ENCODE measurements around the gene IDH3B. TPM values are rescaled to one million over a fixed set of nuclear protein-coding genes. Genes with fewer than 3 reads are reported as not detected.

Gene IDH3B
- total and polyA plus RNA-seq, 2 of the 13 experiments (the other 11 are each of a cell fraction or from before 2014, with no cell fraction given) = 215 to 254 TPM

DNA sequence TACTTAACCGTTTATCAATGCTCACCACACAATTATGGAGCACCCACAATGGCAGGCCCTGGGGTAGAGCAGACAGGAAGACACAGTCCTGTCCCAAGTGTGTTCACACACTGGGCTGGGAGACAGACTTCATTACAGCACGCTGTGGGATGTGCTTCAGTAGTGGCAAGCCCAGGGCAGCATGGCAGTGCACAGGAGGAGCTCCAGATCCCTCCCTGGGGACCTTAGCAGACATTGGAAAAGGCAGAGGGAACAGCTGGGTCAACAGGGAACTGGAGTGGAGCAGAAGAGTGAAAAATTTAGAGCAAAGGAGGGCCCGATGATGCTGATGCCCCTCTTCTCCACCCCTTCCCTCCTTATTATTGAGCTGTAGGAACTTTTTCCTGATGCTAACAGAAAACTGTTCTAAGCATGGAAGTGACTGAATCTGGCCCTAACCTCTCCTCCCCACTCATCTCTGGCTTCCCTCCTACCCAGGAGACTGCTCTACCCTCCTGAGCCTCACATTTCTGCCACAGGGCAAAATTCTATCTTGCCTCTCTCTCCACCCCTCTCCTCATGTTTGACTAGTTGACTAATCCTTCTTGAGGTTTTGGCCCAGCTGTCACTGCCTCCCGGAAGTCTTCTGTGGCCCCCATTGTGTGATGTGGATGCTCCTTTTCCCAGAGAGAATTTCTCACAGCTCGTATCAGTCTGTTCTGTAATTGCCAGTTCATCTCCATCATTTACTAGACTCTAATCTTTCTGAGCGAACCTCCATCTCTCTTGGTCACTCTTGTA lies 52.9 kb downstream of the IDH3B start:
- no peak for ATAC-seq
- Histone ChIP-seq H3K27me3 (ENCODE audit: control insufficient read depth in 1 of 2, insufficient read depth in 2 of 2, low read length in 2 of 2) (peaks cover 3 to 20% of the 10 kb centered on the region in 2 experiments; a peak in 2 of 5 replicates), H3K27ac (ENCODE audit: extremely low read length, insufficient read depth, low read length) (no peak overlapping the region), H3K4me3 (replicated peaks in 1 of 3; ENCODE audit: insufficient read depth in 1 of 3, low read depth in 2 of 3, low read length in 3 of 3) (no peak overlapping the region), H4K20me1 (ENCODE audit: insufficient read depth, low read length) (no peaks in the 10 kb centered on the region), H3K9me3 (ENCODE audit: low read length) (peaks cover 15% of the 10 kb centered on the region), H3K36me3 (replicated peaks in 1 of 2; ENCODE audit: control insufficient read depth in 1 of 2, insufficient read depth in 2 of 2, low read length in 2 of 2) (no peaks in the 10 kb centered on the region), H3K4me1 (ENCODE audit: insufficient read depth, low read length) (no peaks in the 10 kb centered on the region), H3K4me2 (ENCODE audit: low read depth, low read length) (no peak overlapping the region), H3K9ac (ENCODE audit: insufficient read depth, low read depth, low read length) (no peak overlapping the region), H3K79me2 (ENCODE audit: insufficient read depth, low read length) (no peaks in the 10 kb centered on the region), H2AFZ (ENCODE audit: low read length) (no peak overlapping the region)
- in situ Hi-C loops (cut with HindIII; ENCODE audit: extremely low pct_ligation_motif_present, low pct_unique_long_range_greater_than_20kb) (no loop called here), intact Hi-C loops (cut with micrococcal nuclease; ENCODE audit: unreplicated experiment) (no loop called here)
- DNase-seq (ENCODE audit: low spot score) = no peak
- 4% methylated on average over 6 of the region's 6 CpGs for WGBS (ENCODE audit: low lambda C conversion rate)
- CTCF ChIA-PET (ENCODE audit: low intra/inter-chr PET ratio, low total read pairs) = no interaction called here
- TF ChIP-seq ZNF33A (CRISPR knock-in tag; IDR thresholded peaks at IDR 0.05; ENCODE audit: borderline replicate concordance) (no peak), ZNF672 (CRISPR knock-in tag; IDR thresholded peaks at IDR 0.05) (no peak), MYC (CRISPR knock-in tag; IDR thresholded peaks at IDR 0.05; ENCODE audit: borderline replicate concordance) (no peak), ZNF781 (CRISPR knock-in tag; IDR thresholded peaks at IDR 0.05; ENCODE audit: borderline replicate concordance, not compliant biosample characterization) (no peak), CBX1 (IDR thresholded peaks at IDR 0.05; ENCODE audit: low read depth) (no peak), ZNF577 (CRISPR knock-in tag; IDR thresholded peaks at IDR 0.05; ENCODE audit: borderline replicate concordance, low read depth) (no peak), YEATS2 (CRISPR knock-in tag; IDR thresholded peaks at IDR 0.05; ENCODE audit: borderline replicate concordance) (no peak), ATAD3A (CRISPR knock-in tag; IDR thresholded peaks at IDR 0.05) (no peak), CBX5 (CRISPR knock-in tag; IDR thresholded peaks at IDR 0.05; ENCODE audit: borderline replicate concordance) (no peak)
- TF ChIP-seq, protein P1, sequence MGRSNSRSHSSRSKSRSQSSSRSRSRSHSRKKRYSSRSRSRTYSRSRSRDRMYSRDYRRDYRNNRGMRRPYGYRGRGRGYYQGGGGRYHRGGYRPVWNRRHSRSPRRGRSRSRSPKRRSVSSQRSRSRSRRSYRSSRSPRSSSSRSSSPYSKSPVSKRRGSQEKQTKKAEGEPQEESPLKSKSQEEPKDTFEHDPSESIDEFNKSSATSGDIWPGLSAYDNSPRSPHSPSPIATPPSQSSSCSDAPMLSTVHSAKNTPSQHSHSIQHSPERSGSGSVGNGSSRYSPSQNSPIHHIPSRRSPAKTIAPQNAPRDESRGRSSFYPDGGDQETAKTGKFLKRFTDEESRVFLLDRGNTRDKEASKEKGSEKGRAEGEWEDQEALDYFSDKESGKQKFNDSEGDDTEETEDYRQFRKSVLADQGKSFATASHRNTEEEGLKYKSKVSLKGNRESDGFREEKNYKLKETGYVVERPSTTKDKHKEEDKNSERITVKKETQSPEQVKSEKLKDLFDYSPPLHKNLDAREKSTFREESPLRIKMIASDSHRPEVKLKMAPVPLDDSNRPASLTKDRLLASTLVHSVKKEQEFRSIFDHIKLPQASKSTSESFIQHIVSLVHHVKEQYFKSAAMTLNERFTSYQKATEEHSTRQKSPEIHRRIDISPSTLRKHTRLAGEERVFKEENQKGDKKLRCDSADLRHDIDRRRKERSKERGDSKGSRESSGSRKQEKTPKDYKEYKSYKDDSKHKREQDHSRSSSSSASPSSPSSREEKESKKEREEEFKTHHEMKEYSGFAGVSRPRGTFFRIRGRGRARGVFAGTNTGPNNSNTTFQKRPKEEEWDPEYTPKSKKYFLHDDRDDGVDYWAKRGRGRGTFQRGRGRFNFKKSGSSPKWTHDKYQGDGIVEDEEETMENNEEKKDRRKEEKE (IDR thresholded peaks at IDR 0.05) = no peak
- TF ChIP-seq, protein P2, sequence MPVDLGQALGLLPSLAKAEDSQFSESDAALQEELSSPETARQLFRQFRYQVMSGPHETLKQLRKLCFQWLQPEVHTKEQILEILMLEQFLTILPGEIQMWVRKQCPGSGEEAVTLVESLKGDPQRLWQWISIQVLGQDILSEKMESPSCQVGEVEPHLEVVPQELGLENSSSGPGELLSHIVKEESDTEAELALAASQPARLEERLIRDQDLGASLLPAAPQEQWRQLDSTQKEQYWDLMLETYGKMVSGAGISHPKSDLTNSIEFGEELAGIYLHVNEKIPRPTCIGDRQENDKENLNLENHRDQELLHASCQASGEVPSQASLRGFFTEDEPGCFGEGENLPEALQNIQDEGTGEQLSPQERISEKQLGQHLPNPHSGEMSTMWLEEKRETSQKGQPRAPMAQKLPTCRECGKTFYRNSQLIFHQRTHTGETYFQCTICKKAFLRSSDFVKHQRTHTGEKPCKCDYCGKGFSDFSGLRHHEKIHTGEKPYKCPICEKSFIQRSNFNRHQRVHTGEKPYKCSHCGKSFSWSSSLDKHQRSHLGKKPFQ (CRISPR knock-in tag; IDR thresholded peaks at IDR 0.05; ENCODE audit: insufficient replicate concordance) = no peak
- TF ChIP-seq, protein P3, sequence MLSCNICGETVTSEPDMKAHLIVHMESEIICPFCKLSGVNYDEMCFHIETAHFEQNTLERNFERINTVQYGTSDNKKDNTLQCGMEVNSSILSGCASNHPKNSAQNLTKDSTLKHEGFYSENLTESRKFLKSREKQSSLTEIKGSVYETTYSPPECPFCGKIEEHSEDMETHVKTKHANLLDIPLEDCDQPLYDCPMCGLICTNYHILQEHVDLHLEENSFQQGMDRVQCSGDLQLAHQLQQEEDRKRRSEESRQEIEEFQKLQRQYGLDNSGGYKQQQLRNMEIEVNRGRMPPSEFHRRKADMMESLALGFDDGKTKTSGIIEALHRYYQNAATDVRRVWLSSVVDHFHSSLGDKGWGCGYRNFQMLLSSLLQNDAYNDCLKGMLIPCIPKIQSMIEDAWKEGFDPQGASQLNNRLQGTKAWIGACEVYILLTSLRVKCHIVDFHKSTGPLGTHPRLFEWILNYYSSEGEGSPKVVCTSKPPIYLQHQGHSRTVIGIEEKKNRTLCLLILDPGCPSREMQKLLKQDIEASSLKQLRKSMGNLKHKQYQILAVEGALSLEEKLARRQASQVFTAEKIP (CRISPR knock-in tag; IDR thresholded peaks at IDR 0.05; ENCODE audit: borderline replicate concordance) = no peak
- TF ChIP-seq, protein P4, sequence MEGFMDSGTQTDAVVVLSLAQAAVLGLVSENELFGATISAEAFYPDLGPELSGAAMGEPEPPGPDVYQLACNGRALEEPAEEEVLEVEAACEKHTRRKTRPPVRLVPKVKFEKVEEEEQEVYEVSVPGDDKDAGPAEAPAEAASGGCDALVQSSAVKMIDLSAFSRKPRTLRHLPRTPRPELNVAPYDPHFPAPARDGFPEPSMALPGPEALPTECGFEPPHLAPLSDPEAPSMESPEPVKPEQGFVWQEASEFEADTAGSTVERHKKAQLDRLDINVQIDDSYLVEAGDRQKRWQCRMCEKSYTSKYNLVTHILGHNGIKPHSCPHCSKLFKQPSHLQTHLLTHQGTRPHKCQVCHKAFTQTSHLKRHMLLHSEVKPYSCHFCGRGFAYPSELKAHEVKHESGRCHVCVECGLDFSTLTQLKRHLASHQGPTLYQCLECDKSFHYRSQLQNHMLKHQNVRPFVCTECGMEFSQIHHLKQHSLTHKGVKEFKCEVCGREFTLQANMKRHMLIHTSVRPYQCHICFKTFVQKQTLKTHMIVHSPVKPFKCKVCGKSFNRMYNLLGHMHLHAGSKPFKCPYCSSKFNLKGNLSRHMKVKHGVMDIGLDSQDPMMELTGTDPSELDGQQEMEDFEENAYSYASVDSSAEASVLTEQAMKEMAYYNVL (CRISPR knock-in tag; IDR thresholded peaks at IDR 0.05; ENCODE audit: borderline replicate concordance) = no peak
- no TSS peak for BruUV-seq (replicated peaks)
- FAIRE-seq = no peak
- POLR2A ChIA-PET = no interaction called here

All from HepG2 (cell line).